ELR (cell line): ENCODE results near the gene P3H3.
"Not testable (repeated sequence)": the region's sequence is repeated elsewhere in the genome, so short reads cannot be mapped to it uniquely, and the experiment has no call there.

Experiments
- DNase-seq: peaks from one replicate; pipeline ENCODE4 v3.0.0-alpha.2; 2015; ENCODE audit warnings: low read depth

P3H3 gene

DNA sequence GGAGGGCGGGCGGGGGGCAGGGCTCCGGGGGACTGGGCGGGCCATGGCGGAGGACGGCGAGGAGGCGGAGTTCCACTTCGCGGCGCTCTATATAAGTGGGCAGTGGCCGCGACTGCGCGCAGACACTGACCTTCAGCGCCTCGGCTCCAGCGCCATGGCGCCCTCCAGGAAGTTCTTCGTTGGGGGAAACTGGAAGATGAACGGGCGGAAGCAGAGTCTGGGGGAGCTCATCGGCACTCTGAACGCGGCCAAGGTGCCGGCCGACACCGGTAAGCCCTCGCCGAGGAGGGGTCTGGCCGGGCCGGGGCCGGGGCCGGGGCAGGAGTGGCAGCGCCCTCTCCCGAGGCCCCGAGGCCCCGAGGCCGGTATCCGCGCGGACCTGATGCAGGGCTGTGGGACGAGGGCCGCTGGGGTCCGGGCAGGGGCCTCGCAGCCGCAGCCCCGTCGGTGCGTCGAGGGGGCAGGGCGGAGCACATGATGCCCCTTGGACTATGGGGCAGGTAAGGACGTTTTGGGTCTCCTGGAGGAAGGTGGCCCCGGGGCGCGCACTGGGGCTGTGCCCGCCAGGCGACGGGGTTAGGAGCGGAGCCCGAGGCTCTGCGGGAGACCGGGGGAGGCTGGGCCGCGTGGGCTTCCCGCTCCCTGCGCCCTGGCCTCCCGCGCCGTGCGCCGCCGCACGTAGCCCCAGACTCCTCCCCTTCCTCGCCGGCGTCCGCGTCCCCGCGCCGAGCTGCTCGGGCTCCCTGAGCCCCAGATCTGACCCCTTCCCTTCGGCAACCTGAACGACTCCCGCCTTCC, 39.4 kb downstream of the P3H3 start, which contains the start of gene TPI1:
TPI1 (plus strand) TSS at position 119 of the 798 bp plus-strand sequence; CDS start at position 155, 36 bp downstream.
- DNase-seq: peak; percentile 88

DNA sequence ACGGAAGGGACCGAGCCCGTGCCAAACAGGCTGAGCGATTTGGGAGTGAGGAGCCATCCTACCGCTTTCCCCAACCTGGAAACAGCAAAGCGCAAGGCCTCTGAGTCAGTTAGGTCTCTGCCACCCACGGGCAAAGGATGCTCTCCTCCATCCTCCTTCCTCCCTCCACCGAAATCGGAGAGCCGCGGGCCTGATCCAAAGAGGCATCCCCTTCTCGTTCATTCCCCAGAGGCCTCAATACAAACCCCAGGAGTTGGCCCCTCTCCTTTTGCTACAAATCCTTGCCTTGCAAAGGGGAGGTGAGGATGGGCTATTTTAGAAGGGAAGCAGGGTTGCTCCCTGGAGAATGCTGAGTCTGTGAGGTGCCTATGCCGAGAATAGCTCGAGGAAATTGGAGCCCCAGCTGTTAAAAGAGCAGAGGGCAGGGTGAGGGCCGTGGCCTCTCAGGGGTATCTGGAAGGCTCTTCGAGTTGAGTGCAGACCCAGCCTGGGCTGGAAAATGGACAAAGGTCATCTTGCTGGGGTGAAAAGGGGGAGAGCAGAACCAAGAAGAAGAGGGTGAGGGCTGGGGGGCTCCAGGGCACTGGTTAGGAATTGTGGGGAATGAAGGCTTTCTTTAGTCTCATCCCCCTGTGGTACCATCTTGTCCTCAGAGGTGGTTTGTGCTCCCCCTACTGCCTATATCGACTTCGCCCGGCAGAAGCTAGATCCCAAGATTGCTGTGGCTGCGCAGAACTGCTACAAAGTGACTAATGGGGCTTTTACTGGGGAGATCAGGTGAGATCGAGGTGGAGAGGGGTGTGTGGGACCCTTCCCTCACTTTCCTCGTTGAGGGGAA, 40.2 kb downstream of the P3H3 start:
- peak; percentile 56 for DNase-seq

DNA sequence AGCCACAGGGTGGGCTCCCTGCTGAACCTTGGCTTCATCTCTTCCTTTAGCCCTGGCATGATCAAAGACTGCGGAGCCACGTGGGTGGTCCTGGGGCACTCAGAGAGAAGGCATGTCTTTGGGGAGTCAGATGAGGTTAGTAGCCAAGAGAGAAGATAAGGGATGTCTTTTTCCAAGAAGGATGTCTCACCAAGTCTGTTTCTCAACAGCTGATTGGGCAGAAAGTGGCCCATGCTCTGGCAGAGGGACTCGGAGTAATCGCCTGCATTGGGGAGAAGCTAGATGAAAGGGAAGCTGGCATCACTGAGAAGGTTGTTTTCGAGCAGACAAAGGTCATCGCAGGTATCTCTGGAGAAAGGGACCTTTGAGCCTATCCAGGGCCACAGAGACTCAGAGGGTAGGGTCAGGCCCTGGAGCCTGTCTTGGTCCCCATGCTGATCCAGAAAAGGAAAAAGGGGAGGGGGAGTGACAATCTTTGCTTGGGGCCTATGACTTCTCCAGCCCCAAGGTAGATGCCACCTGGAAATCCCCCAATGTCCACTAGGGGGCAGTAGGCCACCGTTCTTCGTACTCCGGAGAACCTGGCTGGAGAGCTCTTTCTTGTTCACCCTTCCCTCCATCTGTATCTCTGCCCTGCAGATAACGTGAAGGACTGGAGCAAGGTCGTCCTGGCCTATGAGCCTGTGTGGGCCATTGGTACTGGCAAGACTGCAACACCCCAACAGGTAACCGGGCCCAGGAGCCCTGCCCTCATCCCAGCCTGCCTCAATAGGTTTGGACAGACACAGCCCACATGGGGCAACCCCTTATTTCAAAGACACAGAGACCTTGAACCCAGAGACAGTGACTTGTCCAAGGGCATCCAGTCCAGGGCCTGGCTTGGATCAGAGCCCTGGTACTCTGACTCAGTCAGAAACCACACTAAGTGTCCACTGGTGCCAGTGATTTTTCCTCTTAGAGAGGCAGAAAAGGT, 41.1 kb downstream of the P3H3 start:
- peak; percentile 84 for DNase-seq

DNA sequence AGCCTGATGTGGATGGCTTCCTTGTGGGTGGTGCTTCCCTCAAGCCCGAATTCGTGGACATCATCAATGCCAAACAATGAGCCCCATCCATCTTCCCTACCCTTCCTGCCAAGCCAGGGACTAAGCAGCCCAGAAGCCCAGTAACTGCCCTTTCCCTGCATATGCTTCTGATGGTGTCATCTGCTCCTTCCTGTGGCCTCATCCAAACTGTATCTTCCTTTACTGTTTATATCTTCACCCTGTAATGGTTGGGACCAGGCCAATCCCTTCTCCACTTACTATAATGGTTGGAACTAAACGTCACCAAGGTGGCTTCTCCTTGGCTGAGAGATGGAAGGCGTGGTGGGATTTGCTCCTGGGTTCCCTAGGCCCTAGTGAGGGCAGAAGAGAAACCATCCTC, 42.1 kb downstream of the P3H3 start:
- DNase-seq: peak; percentile 27

DNA sequence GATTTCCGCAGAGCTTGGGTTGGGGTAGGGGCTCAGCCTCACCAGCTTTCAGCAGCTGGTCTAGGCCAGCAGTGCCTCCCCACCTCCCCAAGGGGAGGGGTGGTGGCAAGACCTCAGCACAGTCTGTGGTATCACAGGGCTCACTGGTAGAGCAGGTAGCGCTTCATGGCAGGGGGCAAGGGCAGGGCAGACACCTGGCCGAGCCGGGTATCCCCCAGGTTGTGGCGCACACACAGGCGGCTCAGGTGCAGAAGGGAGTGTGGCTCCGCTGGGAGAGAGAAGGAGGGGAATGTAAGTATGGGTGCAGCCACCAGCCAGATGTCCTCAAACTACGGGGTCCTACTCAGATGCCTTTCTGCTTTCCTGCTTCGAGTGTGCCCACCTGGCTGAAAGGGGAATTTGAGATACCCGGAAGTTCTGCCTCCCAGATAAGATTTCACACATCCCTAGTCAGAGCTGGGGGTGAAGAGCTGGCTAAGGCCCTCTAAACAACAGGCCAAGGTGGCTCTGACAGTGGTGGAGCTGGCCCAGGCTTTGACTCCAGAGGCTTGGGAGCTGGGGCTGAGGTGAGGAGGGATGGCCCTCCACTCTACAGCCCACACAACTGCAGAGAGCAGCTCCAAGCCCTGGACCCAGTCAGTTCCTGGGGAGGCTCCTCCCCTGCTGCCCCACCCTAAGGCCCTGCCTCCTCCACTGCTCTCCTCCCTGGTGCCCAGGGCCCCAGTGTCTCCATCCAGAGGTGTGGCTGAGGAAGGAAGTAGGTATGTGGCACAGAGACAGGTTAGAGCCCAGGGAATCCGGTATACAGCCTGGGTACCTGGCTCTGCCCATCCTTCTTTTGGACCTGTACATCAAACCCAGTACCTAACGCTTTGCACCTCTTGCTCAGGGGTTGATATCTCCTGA, 43.1 kb downstream of the P3H3 start:
- DNase-seq: peak; percentile 69

DNA sequence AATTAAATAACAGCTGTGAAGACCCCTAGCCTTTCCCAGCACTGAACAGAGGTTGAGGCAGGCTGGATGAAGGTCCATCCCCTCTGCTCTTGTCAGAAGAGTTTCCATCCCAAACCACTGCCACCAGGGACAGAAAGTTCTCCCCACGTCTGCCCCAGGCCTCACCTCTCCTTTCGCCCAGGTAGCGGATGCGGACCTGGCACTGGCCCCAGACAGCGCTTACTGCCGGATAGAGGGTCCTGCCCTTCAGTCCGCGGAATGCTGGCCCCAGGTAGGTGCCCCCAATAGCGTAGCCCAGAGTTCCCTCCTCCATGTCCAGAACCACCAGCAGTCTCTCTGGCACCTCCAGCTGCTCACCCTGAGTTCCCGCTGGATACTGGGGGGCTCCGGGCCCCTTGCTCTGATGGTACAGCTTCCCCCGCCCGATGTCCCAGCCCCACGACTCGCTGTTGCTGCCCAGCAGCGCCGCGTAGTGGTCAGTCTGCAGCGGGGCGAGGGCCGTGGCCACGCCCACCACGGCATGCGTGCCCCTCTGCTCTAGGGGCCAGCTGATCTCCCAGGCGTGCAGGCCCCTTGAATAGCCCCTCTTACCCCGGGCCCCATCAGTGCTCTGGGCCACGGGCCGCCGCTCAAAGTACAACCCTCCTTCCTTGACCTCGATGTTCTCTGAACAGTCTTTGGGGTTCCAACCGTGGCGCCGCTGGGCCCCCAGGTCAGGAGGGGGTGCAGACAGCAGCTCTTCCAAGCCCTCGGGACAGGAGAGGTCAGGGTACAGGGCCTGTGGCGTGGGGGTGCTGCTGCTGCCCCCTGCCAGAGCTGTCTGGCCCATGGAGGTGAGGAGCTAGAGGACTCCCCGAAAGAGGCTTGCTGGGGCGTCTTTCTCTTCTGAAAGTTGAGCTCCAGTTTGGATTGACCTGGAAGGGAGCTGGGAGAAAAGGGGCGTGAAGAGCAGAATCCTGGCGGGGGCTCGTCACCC, 44.2 kb downstream of the P3H3 start:
- DNase-seq: peak; percentile 86

DNA sequence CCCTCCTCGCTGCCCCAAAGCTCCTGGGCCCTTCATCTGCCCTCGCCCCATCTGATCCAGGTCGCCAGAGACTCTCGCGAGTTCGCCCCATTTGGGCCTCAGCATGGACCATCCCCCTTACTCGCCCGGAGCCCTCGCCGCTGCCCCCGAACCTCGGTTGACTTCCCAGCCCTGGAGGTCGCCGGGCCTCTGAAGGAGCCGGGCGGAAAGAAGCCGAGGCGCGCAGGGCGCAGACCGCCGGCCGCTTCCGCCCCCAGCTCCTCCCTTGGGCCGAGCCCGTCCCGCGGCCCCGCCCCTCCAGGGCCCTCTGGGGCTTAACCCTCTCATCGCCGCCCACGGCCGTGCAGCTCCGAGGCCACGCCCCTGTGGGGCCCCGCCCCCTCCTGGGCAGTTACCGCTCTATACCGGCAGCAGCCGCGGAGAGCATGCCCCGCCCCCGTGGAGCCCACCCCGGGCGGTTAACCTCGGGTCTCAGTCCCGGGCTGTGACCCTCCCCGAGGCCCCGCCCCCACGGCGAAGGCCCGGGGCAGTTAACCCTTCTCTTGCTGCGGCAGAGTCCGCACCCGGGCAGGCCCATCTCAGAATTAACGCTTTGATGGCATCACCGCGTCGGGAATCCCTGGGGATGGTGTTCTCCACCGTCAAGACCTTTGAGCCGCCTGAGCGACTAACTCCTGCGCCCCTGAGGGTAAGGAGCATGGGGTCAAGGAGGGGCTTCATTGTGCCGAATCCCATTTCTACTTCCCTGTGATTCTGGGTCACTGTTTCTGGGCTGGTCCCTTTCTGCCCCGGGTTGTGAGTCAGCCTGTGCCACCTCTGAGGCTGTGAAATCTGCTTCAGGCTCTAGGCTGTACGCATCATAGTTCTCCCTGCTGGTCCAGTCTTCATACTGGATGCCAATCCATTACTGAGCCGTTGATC, 45.1 kb downstream of the P3H3 start, which contains the start of gene SPSB2:
SPSB2 (minus strand) TSS at position 210 of the 921 bp plus-strand sequence. CDS start 402 bp downstream, outside the sequence.
- DNase-seq: peak; percentile 97

DNA sequence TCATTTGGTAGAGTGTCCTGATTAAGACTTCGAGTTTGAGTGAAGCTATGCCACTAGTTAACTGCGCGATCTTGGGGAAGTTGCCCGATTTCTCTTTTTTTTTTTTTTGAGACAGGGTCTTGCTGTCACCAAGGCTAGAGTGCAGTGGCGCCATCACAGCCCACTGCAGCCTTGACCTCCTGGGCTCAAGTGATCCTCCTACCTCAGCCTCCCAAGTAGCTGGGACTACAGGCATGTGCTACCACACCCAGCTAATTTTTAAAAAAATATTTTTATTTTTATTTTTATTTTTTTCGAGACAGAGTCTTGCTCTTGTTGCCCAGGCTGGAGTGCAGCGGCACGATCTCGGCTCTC, 45.8 kb downstream of the P3H3 start:
- not testable (repeated sequence) for DNase-seq

DNA sequence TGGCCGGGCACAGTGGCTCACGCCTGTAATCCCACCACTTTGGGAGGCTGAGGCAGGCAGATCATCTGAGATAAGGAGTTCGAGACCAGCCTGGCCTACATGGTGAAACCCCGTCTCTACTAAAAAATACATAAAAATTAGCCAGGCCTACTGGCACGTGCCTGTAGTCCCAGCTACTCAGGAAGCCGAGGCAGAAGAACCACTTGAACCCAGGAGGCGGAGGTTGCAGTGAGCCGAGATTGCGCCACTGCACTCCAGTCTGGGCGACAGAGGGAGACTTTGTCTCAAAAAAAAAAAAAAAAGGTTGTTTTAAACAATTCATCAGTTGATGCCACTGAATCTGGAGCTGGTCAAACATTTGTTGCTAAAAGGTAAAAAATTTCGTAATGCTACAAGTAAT, 51.6 kb downstream of the P3H3 start:
- DNase-seq: not testable (repeated sequence)

DNA sequence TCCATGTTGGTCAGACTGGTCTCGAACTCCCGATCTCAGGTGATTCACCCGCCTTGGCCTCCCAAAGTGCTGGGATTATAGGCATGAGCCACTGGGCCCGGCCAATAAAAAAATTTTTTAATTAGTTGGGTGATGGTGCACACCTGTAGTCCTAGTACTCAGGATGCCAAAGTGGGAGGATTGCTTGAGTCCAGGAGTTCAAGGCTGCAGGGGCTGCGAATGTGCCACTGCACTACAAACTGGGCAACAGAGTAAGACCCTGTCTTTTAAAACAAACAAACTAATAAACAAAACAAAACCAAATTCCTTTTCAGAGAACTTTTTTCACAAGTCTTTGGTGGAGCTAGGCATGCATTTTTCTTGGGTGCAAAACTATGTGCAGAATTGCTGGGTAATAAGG, 55.0 kb downstream of the P3H3 start:
- DNase-seq: no peak

DNA sequence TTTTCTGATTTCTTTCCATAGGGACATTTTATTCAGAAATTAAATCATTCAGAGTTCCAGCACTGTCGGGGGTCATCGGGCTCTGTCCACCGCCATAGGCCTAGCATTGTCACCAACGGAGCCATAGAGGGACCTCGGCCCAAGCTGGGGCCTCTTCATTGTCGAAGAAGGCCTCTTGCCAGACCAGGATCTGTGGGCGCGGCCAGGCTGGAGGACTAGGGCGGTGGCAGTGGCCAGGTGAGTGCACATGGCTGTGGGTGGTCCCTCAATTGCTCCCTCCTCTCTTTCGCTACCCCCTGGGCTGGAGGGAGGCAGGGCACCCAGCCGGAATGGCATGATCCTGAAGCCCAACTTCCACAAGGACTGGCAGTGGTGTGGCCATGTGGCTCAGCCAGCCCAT, 55.5 kb downstream of the P3H3 start:
- DNase-seq: no peak

DNA sequence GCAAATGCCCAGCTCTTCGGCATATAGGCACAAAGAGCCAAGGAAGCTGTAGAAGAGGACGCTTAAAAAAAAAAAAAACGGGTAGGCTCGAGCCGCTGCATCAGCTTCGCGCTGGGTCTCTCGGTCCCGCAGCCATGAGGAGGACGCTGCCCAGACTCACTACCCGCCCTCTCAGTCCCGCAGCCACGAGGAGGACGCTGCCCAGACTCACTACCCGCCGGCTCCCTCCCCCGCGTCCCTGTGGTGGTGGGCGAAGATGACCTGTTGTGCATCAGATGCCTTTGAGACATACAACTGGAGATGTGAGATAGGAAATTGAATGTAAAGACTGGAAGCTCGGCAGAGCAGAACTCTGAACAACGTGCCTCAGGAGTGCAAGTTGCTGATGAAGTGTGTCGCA, 56.3 kb downstream of the P3H3 start:
- DNase-seq: no peak

DNA sequence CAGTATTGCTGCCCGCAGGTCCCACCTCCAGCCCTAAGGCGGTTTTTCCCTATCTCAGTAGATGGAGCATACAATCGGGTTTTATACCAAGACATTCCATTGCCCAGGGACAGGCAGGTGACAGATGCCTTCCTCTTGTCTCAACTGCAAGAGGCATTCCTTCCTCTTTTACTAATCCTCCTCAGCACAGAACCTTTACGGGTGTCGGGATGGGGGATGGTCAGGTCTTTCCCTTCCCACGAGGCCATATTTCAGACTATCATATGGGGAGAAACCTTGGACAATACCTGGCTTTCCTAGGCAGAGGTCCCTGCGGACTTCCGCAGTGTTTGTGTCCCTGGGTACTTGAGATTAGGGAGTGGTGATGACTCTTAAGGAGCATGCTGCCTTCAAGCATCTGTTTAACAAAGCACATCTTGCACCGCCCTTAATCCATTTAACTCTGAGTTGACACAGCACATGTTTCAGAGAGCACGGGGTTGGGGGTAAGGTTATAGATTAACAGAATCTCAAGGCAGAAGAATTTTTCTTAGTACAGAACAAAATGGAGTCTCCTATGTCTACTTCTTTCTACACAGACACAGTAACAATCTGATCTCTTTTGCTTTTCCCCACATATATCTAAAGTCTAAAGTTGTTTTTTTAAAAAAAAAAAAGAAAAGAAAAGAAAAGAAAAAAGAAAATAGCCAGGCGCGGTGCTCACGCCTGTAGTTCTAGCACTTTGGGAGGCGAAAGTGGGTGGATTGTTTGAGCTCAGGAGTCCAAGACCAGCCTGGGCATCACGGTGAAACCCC, 58.2 kb downstream of the P3H3 start:
- not testable (repeated sequence) for DNase-seq

DNA sequence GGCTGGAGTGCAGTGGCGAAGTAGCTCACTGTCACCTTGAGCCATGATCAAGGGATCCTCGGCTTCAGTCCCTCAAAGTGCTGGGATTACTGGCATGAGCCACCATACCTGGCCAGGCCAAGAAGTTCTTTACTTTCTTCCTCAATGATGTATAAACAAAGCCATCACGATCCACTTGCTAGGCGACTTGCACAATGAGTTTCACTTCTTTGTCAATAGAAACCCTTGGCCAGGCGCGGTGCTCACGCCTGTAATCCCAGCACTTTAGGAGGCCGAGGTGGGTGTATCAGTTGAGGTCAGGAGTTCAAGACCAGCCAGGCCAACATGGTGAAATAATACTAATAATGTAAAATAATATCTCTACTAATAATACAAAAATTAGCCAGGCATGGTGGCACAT, 59.3 kb downstream of the P3H3 start:
- DNase-seq: no peak

DNA sequence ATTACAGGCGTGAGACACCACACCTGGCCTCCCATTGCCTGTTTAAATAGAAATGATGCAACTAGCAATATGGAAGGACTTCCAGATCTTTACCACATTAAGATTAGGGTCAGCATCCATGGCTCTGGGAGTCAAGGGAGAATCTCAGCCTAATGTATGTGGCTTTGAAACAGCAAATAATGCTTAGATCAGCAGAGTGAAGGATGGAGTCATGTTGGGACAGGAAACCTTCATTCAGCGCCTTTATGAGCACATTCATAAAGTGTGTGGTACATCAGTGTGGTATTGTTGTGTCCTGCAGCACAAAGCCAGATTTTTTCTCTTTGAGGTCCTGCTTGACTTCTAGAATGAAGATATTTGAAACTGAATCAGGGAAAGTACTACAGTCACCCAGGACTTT, 60.2 kb downstream of the P3H3 start:
- no peak for DNase-seq

DNA sequence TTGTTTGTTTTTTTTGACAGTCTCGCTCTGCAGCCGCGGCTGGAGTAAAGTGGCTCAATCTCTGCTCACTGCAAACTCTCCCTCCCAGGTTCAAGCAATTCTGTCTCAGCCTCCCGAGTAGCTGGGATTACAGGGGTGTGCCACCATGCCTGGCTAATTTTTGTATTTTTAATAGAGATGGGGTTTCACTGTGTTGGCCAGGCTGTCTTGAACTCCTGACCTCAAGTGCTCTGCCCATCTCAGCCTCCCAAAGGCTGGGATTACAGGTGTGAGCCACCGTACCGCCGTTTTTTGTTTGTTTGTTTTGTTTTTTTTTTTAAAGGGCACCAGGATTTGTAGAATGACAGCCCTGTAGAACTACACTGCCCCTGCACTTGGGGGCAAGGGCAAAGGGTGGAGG, 60.6 kb downstream of the P3H3 start:
- not testable (repeated sequence) for DNase-seq
